ENCODE results near the gene STX10.
"Not testable (repeated sequence)": the region's sequence is repeated elsewhere in the genome, so short reads cannot be mapped to it uniquely, and the experiment has no call there.

Gene STX10

GRCh38 chr19:13164343-13165161 lies 14.4 kb upstream of the STX10 start:
- peak; percentile 37 for DNase-seq (ENCODE audit: low spot score)

DNA sequence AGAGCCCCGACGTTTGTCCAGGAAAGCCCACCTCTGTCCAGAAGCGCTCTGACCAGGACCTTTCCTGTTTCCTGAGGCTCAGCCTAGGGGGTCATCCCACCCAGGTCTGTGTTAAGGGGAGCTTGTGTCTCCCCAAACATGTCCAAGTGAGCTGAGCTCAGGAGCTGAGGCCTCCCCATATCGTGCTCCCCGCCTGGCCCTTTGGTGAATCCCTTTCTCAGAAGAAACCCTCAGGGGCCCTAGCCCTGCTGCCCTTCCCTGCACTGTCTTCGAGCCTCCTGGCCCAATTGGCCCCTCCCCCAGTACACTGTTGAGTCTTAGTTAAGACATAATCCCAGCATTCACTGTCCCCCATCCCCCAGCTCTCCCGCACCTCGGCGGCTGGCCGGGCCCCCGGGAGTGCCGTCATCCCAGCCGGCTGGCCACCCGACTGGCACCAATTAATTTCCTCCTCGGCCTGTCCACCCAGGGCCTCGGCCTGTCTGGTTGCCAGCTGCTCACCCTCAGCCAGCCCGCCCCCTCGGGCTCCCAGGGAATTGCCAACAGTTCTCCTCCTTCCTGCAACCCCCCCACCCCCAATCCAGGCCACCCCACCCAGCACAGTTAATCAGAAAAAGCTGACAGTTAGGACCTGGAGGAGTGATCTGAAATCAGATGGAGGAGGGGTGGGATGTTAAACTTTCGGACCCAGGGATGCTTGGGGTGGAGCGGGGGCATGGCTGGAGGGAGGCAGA lies 13.6 kb upstream of the STX10 start:
- DNase-seq (ENCODE audit: low spot score), result peak; percentile 59

DNA sequence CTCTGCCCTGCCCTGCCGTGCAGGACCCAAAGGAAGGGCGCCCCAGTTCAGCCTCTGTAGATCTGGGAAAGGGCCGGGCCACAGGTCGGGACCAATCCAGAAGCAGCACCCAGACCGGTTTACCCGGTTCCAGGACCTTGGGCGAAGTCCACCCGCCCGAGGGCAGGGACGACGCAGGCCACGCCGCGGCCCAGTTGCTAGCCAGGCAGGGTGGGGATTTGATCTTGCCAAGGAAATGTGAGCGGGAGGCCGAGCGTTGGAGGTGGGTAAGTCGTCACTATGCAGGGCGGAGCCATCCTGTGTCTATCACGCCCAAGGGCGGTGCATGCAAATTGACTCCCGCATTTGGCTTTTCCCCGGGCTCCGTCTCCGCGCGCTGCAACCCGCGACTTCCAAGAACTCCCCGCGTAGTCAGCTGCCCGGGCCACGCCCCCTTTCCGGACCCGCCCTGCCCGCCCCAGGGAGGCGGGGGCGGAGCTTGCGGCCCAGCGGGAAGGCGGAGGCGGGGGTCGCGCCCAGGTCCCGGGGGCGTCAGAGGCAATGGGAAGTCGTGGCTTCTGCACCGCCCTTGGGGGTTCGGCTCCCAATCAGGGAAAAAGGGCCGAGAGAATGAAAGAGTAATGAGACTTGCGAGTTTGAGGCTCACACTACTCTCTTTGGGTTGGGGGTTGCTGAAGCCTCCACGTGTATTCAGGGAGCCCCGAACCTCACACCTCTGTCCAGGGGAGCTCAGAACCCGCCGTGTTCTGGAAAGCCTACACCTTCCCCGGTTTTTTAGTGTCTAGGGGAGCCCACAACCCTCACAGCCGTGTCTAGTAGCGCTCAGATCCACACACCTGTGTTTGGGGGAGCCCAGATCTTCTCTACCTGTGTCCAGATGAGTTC lies 12.8 kb upstream of the STX10 start:
- peak; percentile 95 for DNase-seq (ENCODE audit: low spot score)

GRCh38 chr19:13160557-13160956 lies 10.4 kb upstream of the STX10 start:
- DNase-seq (ENCODE audit: low spot score), result no peak

DNA sequence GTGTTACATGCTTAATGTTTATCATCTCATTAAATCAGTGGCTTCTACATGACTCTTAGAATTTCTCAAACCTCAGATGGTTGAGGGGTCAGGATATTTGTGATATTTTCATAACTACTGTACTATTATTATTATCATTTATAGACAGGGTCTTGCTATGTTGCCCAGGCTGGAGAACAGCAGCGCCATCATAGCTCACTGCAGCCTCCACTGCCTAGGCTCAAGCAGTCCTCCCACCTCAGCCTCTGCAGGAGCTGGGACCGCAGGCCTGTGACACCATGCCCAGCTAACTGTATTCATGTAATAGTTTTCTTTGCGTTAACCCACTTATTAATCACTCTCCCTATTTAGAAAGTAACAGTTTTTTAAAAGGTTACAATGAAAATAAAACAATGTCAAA lies 9.5 kb upstream of the STX10 start:
- no peak for DNase-seq (ENCODE audit: low spot score)

GRCh38 chr19:13155472-13156359 lies 5.5 kb upstream of the STX10 start:
- DNase-seq (ENCODE audit: low spot score), result peak; percentile 14

DNA sequence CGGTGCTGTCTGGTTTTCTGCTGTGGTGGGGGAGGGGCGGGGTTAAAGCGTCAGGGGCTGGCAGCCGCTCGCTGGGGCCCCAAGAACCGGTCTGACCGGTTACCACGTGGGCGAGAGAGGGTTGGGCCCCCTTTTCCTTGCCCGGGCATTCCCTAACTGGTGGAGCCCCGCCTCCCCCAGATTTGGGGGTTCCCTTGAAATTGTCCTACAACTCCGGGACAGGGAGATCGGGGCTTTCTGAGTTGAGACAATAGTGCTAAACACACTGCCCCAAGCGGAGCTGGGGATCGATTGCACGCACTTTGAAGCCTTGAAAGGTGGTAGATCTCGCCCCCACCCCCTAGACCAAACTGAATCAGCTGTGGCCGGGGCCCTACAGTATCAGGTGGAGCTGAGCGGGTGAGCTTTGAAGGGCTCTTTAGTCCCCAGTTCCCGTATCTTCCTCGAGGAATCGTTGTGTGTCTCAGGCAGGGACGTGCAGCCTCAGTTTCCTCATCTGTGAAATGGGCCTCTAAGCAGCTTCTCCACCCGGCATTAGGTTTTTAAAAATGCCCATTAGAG lies 4.8 kb upstream of the STX10 start:
- peak; percentile 51 for DNase-seq (ENCODE audit: low spot score)

- DNase-seq (ENCODE audit: low spot score), result peak; percentile 61
Measured at GRCh38 chr19:13154241-13154778, 4.1 kb upstream of the STX10 start.

GRCh38 chr19:13153569-13154240 lies 3.5 kb upstream of the STX10 start:
- peak; percentile 16 for DNase-seq (ENCODE audit: low spot score)

- no peak for DNase-seq (ENCODE audit: low spot score)
Measured at GRCh38 chr19:13152974-13153568, 2.9 kb upstream of the STX10 start.

DNA sequence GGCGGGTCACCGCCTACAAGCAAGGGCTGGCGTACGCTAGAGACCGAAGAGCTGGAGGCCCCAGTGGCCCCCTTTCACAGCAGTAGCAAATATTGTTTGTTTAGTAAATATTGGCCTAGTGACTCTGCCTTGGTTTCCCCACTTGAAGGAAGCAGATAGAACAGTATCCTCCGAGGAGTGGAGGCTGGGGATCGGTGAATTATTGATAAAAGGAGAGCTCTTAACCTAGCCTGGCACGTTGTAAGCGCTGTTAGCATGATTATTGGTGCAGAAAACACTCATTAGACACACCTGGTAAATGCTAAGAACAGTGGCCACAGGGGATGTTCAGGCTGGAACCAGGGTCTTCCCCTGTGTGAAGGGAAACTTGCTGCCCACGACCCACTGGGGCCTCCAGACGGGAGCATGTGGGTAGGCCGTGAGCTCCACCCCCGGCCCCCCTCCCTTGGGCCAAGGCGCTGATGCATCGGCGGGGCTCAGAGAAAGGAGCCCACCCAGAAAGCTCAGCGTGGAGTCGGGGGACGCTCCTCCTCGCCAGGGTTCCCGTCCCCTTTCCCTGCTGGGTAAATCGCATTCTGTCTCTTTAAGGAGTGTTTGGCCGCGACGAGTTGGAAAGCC lies 2.3 kb upstream of the STX10 start:
- peak; percentile 94 for DNase-seq (ENCODE audit: low spot score)

- peak; percentile 95 for DNase-seq (ENCODE audit: low spot score)
Measured at GRCh38 chr19:13151605-13152355, 1.6 kb upstream of the STX10 start.

- peak; percentile 17 for DNase-seq (ENCODE audit: low spot score)
Measured at GRCh38 chr19:13150931-13151604, 893 bp upstream of the STX10 start.

DNA sequence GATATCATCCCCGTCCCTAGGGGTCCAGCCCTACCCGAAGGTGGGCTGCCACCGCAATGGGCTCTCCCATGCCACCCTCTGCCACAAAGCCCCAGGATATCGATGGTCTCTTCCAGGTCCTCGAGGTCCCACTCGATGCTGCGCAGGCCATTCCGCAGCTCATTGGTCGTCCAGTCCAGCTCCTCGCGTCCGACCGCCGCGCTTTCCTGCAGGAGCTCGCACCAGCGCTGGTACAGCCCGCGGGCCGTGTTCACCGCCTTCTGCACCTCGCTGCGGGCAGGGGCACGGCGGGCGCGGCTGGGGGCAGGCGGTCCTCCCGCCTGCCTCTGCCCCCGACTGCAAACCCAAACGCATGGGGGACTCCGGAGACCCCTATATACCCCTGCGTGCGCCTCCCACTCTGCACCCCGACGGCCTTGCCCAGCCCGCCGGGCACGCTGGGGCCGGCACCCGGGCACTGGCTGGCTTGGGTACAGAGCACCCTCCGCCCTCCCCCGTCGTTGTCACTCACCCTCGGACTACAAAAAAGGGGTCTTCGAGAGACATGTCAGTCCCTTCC lies 468 bp downstream of the STX10 start:
- DNase-seq (ENCODE audit: low spot score), result peak; percentile 15

GRCh38 chr19:13149173-13149627 lies 975 bp downstream of the STX10 start:
- not testable (repeated sequence) for DNase-seq (ENCODE audit: low spot score)

GRCh38 chr19:13146763-13147563 lies 3.2 kb downstream of the STX10 start:
- DNase-seq (ENCODE audit: low spot score), result no peak
